HuH-7.5 (cell line): Measurements from ENCODE around the gene CSH1.
"Not testable (repeated sequence)": the region's sequence is repeated elsewhere in the genome, so short reads cannot be mapped to it uniquely, and the experiment has no call there.

Experiments used
- DNase-seq: peaks from one replicate; pipeline ENCODE4 v3.0.0; 2011; ENCODE audit warnings: low spot score

CSH1 gene

GRCh38 chr17:63904796-63905195, 8.4 kb upstream of the CSH1 start:
- DNase-seq, result not testable (repeated sequence)

- DNase-seq, result not testable (repeated sequence)
Observed at GRCh38 chr17:63903787-63904201, 7.4 kb upstream of the CSH1 start.

- DNase-seq, result not testable (repeated sequence)
Observed at GRCh38 chr17:63901971-63902370, 5.6 kb upstream of the CSH1 start.

GRCh38 chr17:63898899-63899798, 2.8 kb upstream of the CSH1 start:
- not testable (repeated sequence) for DNase-seq

- DNase-seq, result not testable (repeated sequence)
Observed at GRCh38 chr17:63894821-63895220, 1.6 kb downstream of the CSH1 start.

- not testable (repeated sequence) for DNase-seq
Observed at GRCh38 chr17:63894021-63894420, 2.4 kb downstream of the CSH1 start.

GRCh38 chr17:63892316-63893037, 3.9 kb downstream of the CSH1 start:
- DNase-seq, result not testable (repeated sequence)

- DNase-seq, result not testable (repeated sequence)
Observed at GRCh38 chr17:63889026-63889848, 7.1 kb downstream of the CSH1 start.

GRCh38 chr17:63885119-63885518, 11.3 kb downstream of the CSH1 start:
- not testable (repeated sequence) for DNase-seq

- DNase-seq, result not testable (repeated sequence)
Observed at GRCh38 chr17:63882626-63883126, 13.7 kb downstream of the CSH1 start.

- peak; percentile 73 for DNase-seq
Observed at GRCh38 chr17:63881935-63882601, 14.3 kb downstream of the CSH1 start, which contains the start of gene GH2. TSS of gene GH2 (minus strand) at chr17:63881944. CDS start at chr17:63881801, 143 bp downstream.

GRCh38 chr17:63881337-63881736, 15.0 kb downstream of the CSH1 start:
- DNase-seq, result peak; percentile 54

GRCh38 chr17:63880706-63881105, 15.7 kb downstream of the CSH1 start:
- DNase-seq, result no peak

- not testable (repeated sequence) for DNase-seq
Observed at GRCh38 chr17:63878413-63878812, 18.0 kb downstream of the CSH1 start.

GRCh38 chr17:63874693-63875092, 21.7 kb downstream of the CSH1 start:
- DNase-seq, result not testable (repeated sequence)

- not testable (repeated sequence) for DNase-seq
Observed at GRCh38 chr17:63874061-63874626, 22.2 kb downstream of the CSH1 start.

GRCh38 chr17:63873577-63873976, 22.8 kb downstream of the CSH1 start, which contains the start of gene CSH2:
TSS of gene CSH2 (minus strand) at chr17:63873677. CDS start at chr17:63873614, 63 bp downstream.
- DNase-seq, result not testable (repeated sequence)

GRCh38 chr17:63871646-63872365, 24.6 kb downstream of the CSH1 start:
- not testable (repeated sequence) for DNase-seq

GRCh38 chr17:63870292-63870665, 26.1 kb downstream of the CSH1 start:
- not testable (repeated sequence) for DNase-seq
